ENCODE data around the gene LRRC7. TPM values are rescaled to one million over a fixed set of nuclear protein-coding genes. Genes with fewer than 3 reads are reported as not detected.

Gene LRRC7
- total and polyA plus RNA-seq, 2 of the 8 experiments (the other 6 are each of a cell fraction or from before 2014, with no cell fraction given) = 0.03 to 0.17 TPM

DNA sequence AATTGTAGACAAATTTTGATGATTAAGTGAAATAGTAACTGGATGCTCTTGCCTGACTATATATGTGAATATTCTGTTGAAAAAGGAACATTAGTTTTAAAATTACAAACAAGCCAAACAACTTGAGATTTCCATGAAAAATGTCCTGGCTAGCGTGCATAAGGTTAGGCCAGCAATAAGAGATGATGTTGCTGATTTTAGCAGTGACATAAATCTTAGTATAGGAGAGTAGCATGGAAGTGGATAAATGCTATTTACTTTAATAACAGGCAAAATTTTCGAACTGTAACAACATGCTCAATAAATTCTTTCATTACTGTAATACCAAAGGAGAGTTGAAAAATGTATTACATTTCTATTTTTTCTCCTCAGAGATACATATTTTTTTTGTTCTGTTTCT, 266.6 kb downstream of the LRRC7 start:
- POLR2A ChIA-PET (ENCODE audit: partially characterized antibody) = no interaction called here
- Histone ChIP-seq H2BK20ac (ENCODE audit: low read length) (no peak overlapping the region), H3K23ac (ENCODE audit: insufficient read length) (no peak overlapping the region), H3K79me1 (ENCODE audit: low read depth, low read length) (no peaks in the 10 kb centered on the region), H3K9ac (replicated peaks in 1 of 4; ENCODE audit: extremely low read depth in 1 of 4, low read depth in 3 of 4, low read length in 3 of 4) (no peak overlapping the region), H3K14ac (ENCODE audit: insufficient read length) (no peak overlapping the region), H3K9me3 (ENCODE audit: insufficient read depth in 2 of 2, low read depth in 1 of 2, low read length in 1 of 2) (no peaks in the 10 kb centered on the region), H2BK12ac (ENCODE audit: low read depth, low read length) (no peak overlapping the region), H2AFZ (ENCODE audit: low read length) (no peak overlapping the region), H4K8ac (ENCODE audit: extremely low read depth, insufficient read depth, low read length) (no peak overlapping the region), H4K5ac (ENCODE audit: insufficient read length, low read depth, low read length) (no peak overlapping the region), H2BK15ac (ENCODE audit: low read length) (no peak overlapping the region), H3K79me2 (ENCODE audit: control insufficient read depth in 1 of 2, insufficient read depth in 2 of 2, low read length in 2 of 2) (no peaks in the 10 kb centered on the region), H3K4ac (replicated peaks; ENCODE audit: insufficient read length, low read depth, low read length) (no peak overlapping the region), H3K4me2 (ENCODE audit: insufficient read depth in 1 of 2, low read depth in 2 of 2, low read length in 2 of 2) (no peak overlapping the region), H2BK5ac (ENCODE audit: low read depth, low read length) (no peak overlapping the region), H2BK120ac (replicated peaks; ENCODE audit: low read depth, low read length) (no peak overlapping the region), H3K27me3 (replicated peaks in 1 of 4; ENCODE audit: control insufficient read depth in 3 of 4, extremely low read depth in 1 of 4, insufficient read depth in 3 of 4, low read length in 3 of 4) (no peaks in the 10 kb centered on the region), H3K4me3 (ENCODE audit: extremely low read depth in 1 of 4, insufficient read depth in 2 of 4, low read depth in 3 of 4, low read length in 4 of 4) (no peak overlapping the region), H2AK5ac (ENCODE audit: low read depth, low read length) (no peak overlapping the region), H3K18ac (ENCODE audit: extremely low read depth, low read length) (no peak overlapping the region), H3K27ac (ENCODE audit: low read depth, low read length) (no peak overlapping the region), H4K91ac (replicated peaks; ENCODE audit: insufficient read length, low read length) (no peak overlapping the region), H3K36me3 (ENCODE audit: control insufficient read depth in 2 of 4, insufficient read depth in 4 of 4, low read length in 3 of 4) (no peaks in the 10 kb centered on the region), H4K20me1 (replicated peaks in 1 of 2; ENCODE audit: control insufficient read depth in 1 of 2, insufficient read depth in 2 of 2, low read length in 2 of 2) (no peaks in the 10 kb centered on the region), H3K23me2 (ENCODE audit: low read depth, low read length) (no peaks in the 10 kb centered on the region; the same call in 1 of the 2 replicates), H3K56ac (replicated peaks; ENCODE audit: insufficient read length, low read depth, low read length) (no peak overlapping the region), H3K4me1 (replicated peaks in 1 of 4; ENCODE audit: control insufficient read depth in 3 of 4, insufficient read depth in 4 of 4, low read length in 3 of 4) (no peaks in the 10 kb centered on the region)
- FAIRE-seq (no peak), DNase-seq (ENCODE audit: low read depth in 1 of 2, low spot score in 2 of 2) (no peak)
- 91% methylated on average over 2 of the region's 2 CpGs; no CpG with 5 or more reads in 1 of the 2 experiments for WGBS, 2 experiments (ENCODE audit: extremely low coverage in 1 of 2, insufficient coverage in 1 of 2, insufficient read length in 1 of 2, insufficient replicate concordance in 2 of 2, low coverage in 1 of 2, low lambda C conversion rate in 2 of 2, missing lambda C conversion rate in 1 of 2)
- no peak for TF ChIP-seq ATF2 (IDR thresholded peaks at IDR 0.05; ENCODE audit: low read length)
- CTCF ChIA-PET (ENCODE audit: partially characterized antibody) = interaction anchor here (0.5 kb wide), 1 partner anchor 1033 kb away, joined by 4 read pairs; no protein-coding TSS in a partner anchor
